Fibroblast of skin of back (primary cell): ENCODE results near the gene C6orf89.

Source experiments
- DNase-seq: peaks from one replicate; pipeline ENCODE4 v3.0.0-alpha.2; 2013

C6orf89 gene

GRCh38 chr6:36970892-36971842, 85.4 kb downstream of the C6orf89 start:
- no peak for DNase-seq

- DNase-seq, result no peak
These were observed 86.3 kb downstream of the C6orf89 start for GRCh38 chr6:36971921-36972673.

DNA sequence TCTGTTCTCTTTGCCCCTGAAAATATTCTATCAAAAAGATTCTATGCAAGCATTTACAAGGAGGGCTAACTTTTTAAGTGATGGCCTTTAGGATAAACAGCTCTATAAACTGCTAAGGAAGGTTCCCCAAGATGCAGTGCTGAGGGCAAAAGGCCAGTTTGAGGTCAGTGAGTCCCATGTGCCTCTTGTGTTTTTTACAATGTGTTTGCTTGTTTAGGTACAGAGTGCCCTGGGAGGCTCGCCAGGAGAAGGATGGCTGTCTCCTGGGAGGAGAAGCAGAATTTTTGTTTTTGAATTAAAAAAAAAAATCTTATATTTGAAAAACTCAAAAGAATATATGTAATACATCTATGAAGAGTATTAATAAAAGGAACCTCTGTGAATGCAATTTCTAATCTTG, 87.4 kb downstream of the C6orf89 start:
- DNase-seq, result no peak

GRCh38 chr6:36973647-36974046, 87.9 kb downstream of the C6orf89 start:
- no peak for DNase-seq

GRCh38 chr6:36975231-36976006, 89.7 kb downstream of the C6orf89 start:
- DNase-seq, result no peak

DNA sequence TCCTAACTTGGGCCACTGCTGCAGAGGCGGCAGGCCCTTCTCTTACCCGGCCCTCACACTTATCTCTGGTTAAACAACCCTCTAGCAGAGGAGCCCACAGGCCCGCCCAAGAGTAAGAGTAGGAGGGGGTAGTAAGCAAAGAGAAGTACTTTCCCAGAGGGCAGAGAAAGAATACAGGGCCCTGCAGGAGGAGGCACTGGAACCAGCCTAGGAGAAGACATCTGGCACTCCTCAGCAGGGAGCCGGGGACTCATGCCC, 90.2 kb downstream of the C6orf89 start:
- no peak for DNase-seq

DNA sequence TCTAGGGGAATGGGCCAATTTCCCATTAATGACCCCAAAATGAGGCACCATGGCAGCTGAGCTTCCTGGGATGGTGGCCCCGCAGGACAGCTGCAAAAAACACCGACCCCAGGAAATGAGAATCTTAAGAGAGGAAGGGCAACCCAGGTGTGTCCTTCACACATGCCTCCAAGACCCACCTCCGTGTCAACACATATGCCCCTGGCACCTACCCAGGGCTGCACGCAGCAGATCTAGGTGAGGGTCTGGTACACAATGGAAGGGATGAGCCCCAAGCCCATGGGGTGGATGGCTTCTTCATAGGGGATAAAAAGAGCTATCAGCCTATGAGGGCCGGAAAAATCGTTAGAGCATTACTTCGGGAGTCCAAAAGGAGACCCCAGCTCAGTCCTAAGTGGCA, 90.8 kb downstream of the C6orf89 start:
- DNase-seq, result no peak

DNA sequence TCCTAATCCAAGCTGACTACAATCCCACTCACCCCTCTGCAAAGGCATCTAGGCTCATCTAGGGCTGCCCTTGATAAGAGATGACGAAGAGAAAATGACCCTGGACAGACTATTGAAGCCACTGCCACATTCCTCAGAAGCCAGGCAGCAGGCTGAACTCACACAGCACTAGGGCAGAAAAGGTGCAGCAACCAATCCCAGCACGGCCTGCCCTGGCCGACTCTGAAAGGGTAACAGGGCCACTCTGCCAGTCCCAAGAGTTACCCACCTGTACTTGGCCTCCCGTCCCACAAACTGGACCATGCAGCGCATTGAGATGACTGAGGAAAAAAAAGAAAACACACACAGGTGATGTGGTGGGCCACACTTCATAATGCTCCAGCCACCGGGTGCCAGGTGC, 91.2 kb downstream of the C6orf89 start:
- DNase-seq, result no peak

DNA sequence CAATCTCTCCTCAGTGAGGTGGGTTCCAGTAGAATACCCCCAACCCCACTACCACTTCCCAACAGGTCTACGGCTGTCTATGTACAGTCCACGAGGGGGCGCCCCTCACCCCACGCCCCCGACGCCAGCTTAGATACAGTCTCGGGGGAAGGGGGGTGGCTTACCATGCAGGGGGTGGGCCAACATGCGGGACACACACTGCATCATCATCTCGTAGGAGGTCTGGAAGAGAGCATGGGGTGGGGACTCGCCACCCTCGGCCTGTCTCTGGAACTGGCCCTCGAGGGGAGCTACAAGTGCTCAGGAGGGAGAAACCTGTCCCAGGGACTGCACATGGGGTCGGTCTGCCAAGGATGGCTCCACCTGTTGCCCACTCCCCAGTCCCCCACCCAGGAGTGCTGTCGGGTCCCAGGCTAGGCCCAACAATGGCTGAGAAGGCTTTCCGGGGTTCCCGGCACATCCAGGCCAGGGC, 91.8 kb downstream of the C6orf89 start:
- no peak for DNase-seq
